ENCODE data around the gene FBL.

DNA sequence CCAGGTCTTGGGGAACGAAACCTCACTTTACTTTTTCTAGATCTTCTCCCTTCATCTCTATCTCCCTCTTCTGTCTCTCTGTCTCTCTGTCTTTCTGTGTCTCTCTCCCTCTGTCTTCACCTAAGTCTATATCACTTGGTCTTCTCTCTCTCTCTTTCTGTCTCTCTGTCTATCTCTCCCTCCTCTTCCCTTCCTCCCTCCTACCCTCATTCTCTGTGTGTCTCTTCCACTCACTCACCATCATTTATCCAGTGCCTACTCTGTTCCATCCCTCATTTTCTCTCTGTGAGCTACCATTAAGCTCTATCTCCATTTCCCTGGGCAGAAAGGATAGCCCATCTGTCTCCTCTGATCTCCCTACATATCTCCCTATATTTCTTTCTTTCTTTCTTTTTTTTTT lies 32.2 kb upstream of the FBL start:
- TF ChIP-seq SP1 (CRISPR knock-in tag; conservative IDR thresholded peaks at IDR 0.05) (no peak), TCF7 (CRISPR knock-in tag; IDR thresholded peaks at IDR 0.05; ENCODE audit: low read depth) (no peak)
- TF ChIP-seq, protein P1, sequence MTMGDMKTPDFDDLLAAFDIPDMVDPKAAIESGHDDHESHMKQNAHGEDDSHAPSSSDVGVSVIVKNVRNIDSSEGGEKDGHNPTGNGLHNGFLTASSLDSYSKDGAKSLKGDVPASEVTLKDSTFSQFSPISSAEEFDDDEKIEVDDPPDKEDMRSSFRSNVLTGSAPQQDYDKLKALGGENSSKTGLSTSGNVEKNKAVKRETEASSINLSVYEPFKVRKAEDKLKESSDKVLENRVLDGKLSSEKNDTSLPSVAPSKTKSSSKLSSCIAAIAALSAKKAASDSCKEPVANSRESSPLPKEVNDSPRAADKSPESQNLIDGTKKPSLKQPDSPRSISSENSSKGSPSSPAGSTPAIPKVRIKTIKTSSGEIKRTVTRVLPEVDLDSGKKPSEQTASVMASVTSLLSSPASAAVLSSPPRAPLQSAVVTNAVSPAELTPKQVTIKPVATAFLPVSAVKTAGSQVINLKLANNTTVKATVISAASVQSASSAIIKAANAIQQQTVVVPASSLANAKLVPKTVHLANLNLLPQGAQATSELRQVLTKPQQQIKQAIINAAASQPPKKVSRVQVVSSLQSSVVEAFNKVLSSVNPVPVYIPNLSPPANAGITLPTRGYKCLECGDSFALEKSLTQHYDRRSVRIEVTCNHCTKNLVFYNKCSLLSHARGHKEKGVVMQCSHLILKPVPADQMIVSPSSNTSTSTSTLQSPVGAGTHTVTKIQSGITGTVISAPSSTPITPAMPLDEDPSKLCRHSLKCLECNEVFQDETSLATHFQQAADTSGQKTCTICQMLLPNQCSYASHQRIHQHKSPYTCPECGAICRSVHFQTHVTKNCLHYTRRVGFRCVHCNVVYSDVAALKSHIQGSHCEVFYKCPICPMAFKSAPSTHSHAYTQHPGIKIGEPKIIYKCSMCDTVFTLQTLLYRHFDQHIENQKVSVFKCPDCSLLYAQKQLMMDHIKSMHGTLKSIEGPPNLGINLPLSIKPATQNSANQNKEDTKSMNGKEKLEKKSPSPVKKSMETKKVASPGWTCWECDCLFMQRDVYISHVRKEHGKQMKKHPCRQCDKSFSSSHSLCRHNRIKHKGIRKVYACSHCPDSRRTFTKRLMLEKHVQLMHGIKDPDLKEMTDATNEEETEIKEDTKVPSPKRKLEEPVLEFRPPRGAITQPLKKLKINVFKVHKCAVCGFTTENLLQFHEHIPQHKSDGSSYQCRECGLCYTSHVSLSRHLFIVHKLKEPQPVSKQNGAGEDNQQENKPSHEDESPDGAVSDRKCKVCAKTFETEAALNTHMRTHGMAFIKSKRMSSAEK (CRISPR knock-in tag; IDR thresholded peaks at IDR 0.05; ENCODE audit: borderline replicate concordance): no peak
- TF ChIP-seq, protein P2, sequence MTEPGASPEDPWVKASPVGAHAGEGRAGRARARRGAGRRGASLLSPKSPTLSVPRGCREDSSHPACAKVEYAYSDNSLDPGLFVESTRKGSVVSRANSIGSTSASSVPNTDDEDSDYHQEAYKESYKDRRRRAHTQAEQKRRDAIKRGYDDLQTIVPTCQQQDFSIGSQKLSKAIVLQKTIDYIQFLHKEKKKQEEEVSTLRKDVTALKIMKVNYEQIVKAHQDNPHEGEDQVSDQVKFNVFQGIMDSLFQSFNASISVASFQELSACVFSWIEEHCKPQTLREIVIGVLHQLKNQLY (CRISPR knock-in tag; IDR thresholded peaks at IDR 0.05): no peak
- TF ChIP-seq, protein P3, sequence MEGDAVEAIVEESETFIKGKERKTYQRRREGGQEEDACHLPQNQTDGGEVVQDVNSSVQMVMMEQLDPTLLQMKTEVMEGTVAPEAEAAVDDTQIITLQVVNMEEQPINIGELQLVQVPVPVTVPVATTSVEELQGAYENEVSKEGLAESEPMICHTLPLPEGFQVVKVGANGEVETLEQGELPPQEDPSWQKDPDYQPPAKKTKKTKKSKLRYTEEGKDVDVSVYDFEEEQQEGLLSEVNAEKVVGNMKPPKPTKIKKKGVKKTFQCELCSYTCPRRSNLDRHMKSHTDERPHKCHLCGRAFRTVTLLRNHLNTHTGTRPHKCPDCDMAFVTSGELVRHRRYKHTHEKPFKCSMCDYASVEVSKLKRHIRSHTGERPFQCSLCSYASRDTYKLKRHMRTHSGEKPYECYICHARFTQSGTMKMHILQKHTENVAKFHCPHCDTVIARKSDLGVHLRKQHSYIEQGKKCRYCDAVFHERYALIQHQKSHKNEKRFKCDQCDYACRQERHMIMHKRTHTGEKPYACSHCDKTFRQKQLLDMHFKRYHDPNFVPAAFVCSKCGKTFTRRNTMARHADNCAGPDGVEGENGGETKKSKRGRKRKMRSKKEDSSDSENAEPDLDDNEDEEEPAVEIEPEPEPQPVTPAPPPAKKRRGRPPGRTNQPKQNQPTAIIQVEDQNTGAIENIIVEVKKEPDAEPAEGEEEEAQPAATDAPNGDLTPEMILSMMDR (IDR thresholded peaks at IDR 0.05): no peak
- TF ChIP-seq, protein P4, sequence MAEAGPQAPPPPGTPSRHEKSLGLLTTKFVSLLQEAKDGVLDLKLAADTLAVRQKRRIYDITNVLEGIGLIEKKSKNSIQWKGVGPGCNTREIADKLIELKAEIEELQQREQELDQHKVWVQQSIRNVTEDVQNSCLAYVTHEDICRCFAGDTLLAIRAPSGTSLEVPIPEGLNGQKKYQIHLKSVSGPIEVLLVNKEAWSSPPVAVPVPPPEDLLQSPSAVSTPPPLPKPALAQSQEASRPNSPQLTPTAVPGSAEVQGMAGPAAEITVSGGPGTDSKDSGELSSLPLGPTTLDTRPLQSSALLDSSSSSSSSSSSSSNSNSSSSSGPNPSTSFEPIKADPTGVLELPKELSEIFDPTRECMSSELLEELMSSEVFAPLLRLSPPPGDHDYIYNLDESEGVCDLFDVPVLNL (CRISPR knock-in tag; IDR thresholded peaks at IDR 0.05; ENCODE audit: borderline replicate concordance, low read depth): no peak
